ENCODE results near the gene GBP7. TPM values are rescaled to one million over a fixed set of nuclear protein-coding genes. Genes with fewer than 3 reads are reported as not detected.

Gene GBP7
- total RNA-seq, 1 experiment from 2014 or later = not detected

DNA sequence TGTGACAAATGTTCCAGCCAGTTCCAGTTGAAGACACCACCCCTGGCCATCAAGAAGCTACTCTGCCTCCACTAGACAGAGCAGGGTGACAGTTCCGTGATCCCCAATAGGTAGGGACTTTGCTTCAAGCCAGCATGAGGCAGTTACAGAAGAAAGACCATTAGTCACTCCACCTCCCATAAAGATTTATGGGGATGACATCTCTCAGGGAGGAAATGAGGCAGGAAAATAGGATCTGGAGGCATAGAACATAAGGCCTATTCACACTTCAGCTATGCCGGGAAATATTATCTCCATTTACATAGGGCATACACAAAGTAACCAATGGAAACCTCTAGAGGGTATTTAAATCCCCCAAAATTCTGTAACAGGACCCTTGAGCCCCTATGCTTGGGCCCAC, 3.5 kb upstream of the GBP7 start:
- Mint-ChIP-seq H3K27me3 (ENCODE audit: insufficient read depth, unreplicated experiment) (no peaks in the 10 kb centered on the region), H3K27ac (ENCODE audit: low read depth, unreplicated experiment) (no peak overlapping the region), H3K4me3 (ENCODE audit: unreplicated experiment) (no peak overlapping the region), H3K4me1 (ENCODE audit: insufficient read depth, unreplicated experiment) (peaks cover 6% of the 10 kb centered on the region), H3K9me3 (ENCODE audit: unreplicated experiment) (no peaks in the 10 kb centered on the region), H3K36me3 (ENCODE audit: insufficient read depth, unreplicated experiment) (no peaks in the 10 kb centered on the region)
- DNase-seq (ENCODE audit: unreplicated experiment) = no peak
- TF ChIP-seq, protein P1, sequence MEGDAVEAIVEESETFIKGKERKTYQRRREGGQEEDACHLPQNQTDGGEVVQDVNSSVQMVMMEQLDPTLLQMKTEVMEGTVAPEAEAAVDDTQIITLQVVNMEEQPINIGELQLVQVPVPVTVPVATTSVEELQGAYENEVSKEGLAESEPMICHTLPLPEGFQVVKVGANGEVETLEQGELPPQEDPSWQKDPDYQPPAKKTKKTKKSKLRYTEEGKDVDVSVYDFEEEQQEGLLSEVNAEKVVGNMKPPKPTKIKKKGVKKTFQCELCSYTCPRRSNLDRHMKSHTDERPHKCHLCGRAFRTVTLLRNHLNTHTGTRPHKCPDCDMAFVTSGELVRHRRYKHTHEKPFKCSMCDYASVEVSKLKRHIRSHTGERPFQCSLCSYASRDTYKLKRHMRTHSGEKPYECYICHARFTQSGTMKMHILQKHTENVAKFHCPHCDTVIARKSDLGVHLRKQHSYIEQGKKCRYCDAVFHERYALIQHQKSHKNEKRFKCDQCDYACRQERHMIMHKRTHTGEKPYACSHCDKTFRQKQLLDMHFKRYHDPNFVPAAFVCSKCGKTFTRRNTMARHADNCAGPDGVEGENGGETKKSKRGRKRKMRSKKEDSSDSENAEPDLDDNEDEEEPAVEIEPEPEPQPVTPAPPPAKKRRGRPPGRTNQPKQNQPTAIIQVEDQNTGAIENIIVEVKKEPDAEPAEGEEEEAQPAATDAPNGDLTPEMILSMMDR (IDR thresholded peaks at IDR 0.05; ENCODE audit: unreplicated experiment) = no peak
- ChIA-PET CTCF (interaction anchor here (1.0 kb wide), 1 partner anchor 10 kb away, joined by 3 read pairs; no protein-coding TSS in a partner anchor), POLR2A (no interaction called here)
- no TSS peak for BruUV-seq (replicated peaks)
- intact Hi-C loops (cut with micrococcal nuclease) = no loop called here

DNA sequence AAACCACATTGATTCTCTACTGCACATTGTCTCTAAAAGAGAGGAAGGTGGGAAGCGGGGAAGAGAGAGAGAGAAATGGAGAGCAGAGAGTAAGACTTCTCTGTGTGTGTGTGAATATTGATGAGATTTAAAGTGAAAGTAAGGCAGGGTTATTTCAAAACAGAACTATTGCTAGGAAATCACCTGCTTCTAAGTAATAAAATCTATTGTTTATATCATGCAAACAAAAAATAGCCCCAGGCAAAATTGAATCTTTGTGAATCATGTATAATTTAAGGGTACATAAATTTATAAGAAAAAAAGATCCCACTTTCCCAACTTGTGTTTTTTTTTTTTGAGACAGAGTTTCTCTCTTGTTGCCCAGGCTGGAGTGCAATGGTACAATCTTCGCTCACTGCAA, 1.2 kb upstream of the GBP7 start:
- intact Hi-C loops (cut with micrococcal nuclease) = no loop called here
- no peak overlapping the region for H3K4me3 Mint-ChIP-seq (ENCODE audit: unreplicated experiment)
- H3K27ac Mint-ChIP-seq (ENCODE audit: low read depth, unreplicated experiment) = peak overlapping the region; percentile 49
- H3K4me1 Mint-ChIP-seq (ENCODE audit: insufficient read depth, unreplicated experiment) = peaks cover 6% of the 10 kb centered on the region
- no TSS peak for BruUV-seq (replicated peaks)
- POLR2A ChIA-PET = interaction anchor here (1.3 kb wide), 1 partner anchor 8 kb away, joined by 3 read pairs; no protein-coding TSS in a partner anchor
- no peaks in the 10 kb centered on the region for H3K9me3 Mint-ChIP-seq (ENCODE audit: unreplicated experiment)
- H3K27me3 Mint-ChIP-seq (ENCODE audit: insufficient read depth, unreplicated experiment) = no peaks in the 10 kb centered on the region
- H3K36me3 Mint-ChIP-seq (ENCODE audit: insufficient read depth, unreplicated experiment) = no peaks in the 10 kb centered on the region
- TF ChIP-seq, protein P1 (IDR thresholded peaks at IDR 0.05; ENCODE audit: unreplicated experiment) = no peak
- no peak for DNase-seq (ENCODE audit: unreplicated experiment)
- CTCF ChIA-PET = no interaction called here

DNA sequence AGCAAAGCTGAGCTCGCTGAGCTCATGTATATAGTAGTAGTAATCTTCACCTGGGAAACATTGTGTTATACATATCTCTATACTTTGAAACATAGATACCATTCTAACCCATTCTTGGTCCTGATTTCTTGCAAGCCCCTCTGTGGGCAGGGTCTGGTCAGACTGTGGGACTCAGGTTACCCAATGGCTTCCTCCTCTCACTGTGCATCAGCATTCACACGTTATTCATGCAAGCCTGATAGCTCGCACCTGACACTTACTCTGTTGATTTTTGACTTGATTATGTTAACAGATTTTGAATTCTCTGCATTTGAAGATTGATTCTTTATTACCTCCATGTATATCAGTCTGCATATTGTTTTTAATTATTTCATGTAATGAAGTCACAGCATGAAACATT, 1.3 kb downstream of the GBP7 start:
- intact Hi-C loops (cut with micrococcal nuclease) = no loop called here
- Mint-ChIP-seq H3K27ac (ENCODE audit: low read depth, unreplicated experiment) (no peak overlapping the region), H3K36me3 (ENCODE audit: insufficient read depth, unreplicated experiment) (no peaks in the 10 kb centered on the region), H3K4me1 (ENCODE audit: insufficient read depth, unreplicated experiment) (peaks cover 6% of the 10 kb centered on the region), H3K27me3 (ENCODE audit: insufficient read depth, unreplicated experiment) (no peaks in the 10 kb centered on the region), H3K4me3 (ENCODE audit: unreplicated experiment) (no peak overlapping the region), H3K9me3 (ENCODE audit: unreplicated experiment) (no peaks in the 10 kb centered on the region)
- DNase-seq (ENCODE audit: unreplicated experiment) = no peak
- POLR2A ChIA-PET = no interaction called here
- no TSS peak for BruUV-seq (replicated peaks)
- CTCF ChIA-PET = no interaction called here
- TF ChIP-seq, protein P1 (IDR thresholded peaks at IDR 0.05; ENCODE audit: unreplicated experiment) = no peak

DNA sequence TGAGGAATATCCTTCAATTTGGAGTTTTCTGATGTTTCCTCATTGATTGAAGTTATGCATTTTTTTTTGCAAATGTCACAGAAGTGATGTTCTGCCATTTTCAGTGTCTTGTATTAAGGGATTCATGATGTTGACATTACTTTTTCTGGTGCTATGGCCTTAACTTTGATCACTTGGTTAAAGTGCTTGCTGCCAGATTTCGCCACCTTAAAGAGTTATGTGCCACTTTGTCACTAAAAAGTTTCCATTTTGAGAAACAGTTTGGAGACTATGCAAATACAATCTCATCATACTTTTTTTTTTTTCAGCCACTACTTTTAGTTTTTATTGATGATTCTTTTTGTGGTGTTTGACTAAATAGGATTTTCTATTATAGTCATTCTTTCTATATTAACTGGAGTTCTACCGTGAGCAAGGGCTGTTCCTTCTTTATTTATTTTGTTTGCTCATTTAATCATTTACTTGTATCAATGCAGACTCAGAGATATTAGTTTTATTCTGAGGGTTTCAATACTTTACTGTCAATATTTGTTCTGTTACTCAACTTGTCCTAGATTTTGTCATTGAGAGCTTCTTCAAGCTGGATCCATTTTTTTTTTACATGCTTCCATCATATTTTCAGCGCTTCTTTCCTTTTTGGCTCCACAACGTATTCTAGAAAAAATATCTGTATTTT, 3.2 kb downstream of the GBP7 start:
- intact Hi-C loops (cut with micrococcal nuclease) = no loop called here
- CTCF ChIA-PET = no interaction called here
- Mint-ChIP-seq H3K4me3 (ENCODE audit: unreplicated experiment) (no peak overlapping the region), H3K9me3 (ENCODE audit: unreplicated experiment) (no peaks in the 10 kb centered on the region), H3K27me3 (ENCODE audit: insufficient read depth, unreplicated experiment) (no peaks in the 10 kb centered on the region), H3K36me3 (ENCODE audit: insufficient read depth, unreplicated experiment) (no peaks in the 10 kb centered on the region), H3K27ac (ENCODE audit: low read depth, unreplicated experiment) (no peak overlapping the region), H3K4me1 (ENCODE audit: insufficient read depth, unreplicated experiment) (peaks cover 6% of the 10 kb centered on the region)
- DNase-seq (ENCODE audit: unreplicated experiment) = no peak
- TF ChIP-seq, protein P1 (IDR thresholded peaks at IDR 0.05; ENCODE audit: unreplicated experiment) = no peak
- no TSS peak for BruUV-seq (replicated peaks)
- POLR2A ChIA-PET = interaction anchor here (1.0 kb wide), 1 partner anchor 70 kb away, joined by 3 read pairs; no protein-coding TSS in a partner anchor
